Upper lobe of right lung (tissue), 1 donor: ENCODE results near the gene RNF121. TPM values are rescaled to one million over a fixed set of nuclear protein-coding genes. Genes with fewer than 3 reads are reported as not detected.
"Not testable (repeated sequence)": the region's sequence is repeated elsewhere in the genome, so short reads cannot be mapped to it uniquely, and the experiment has no call there.

ENCODE experiments used
- ATAC-seq: fragments of 200-7000 bp; cut with Tn5 transposase; one replicate; pipeline ENCODE4 v1.9.1; 2020; ENCODE audit warnings: mild to moderate bottlenecking, moderate library complexity
- DNase-seq: peaks from one replicate; pipeline ENCODE4 v3.0.0-alpha.2; 2020
- H3K27ac ChIP-seq: fragments of 200-600 bp; one replicate; pipeline ENCODE4 v1.8.0; 2022
- H3K27me3 ChIP-seq: fragments of 200-600 bp; one replicate; pipeline ENCODE4 v1.8.0; 2022; ENCODE audit warnings: mild to moderate bottlenecking
- H3K36me3 ChIP-seq: fragments of 200-600 bp; one replicate; pipeline ENCODE4 v1.8.0; 2022
- H3K4me1 ChIP-seq: fragments of 200-600 bp; one replicate; pipeline ENCODE4 v1.8.0; 2022
- H3K4me3 ChIP-seq: fragments of 200-600 bp; one replicate; pipeline ENCODE4 v1.8.0; 2022; ENCODE audit warnings: mild to moderate bottlenecking
- H3K9me3 ChIP-seq: fragments of 200-600 bp; one replicate; pipeline ENCODE4 v1.8.0; 2022
- CTCF ChIP-seq: fragments of 200-600 bp; IDR thresholded peaks from one replicate; pipeline ENCODE4 v1.8.0; 2022; ENCODE audit warnings: antibody characterized with exemption
- intact Hi-C: fragments of 100-400 bp; cut with DNase I; formaldehyde crosslinking; loops from one replicate; pipeline ENCODE4 v1.11.0; 2022
- long read RNA-seq: library from polyadenylated mRNA; unstranded; transcript quantifications from one replicate; pipeline ENCODE4 v2.0.0, GENCODE V29; 2021
- total RNA-seq: library from RNA; stranded (reverse); fragmentation: NEBNext Ultra II Directional; extraction: Animal tissue kit (Norgen Biotek cat#: 25700); gene quantifications from one replicate; pipeline ENCODE4 v1.2.1, GENCODE V29; 2021
- donor health status: DM: no; HTN: yes; CAD: no; lungs with severe emphysema.

Gene RNF121
- 26.8 TPM for total RNA-seq
- long read RNA-seq, transcript RNF121-201 (9 exons, 2,625 nt), result major isoform, 12 of 21 reads
- long read RNA-seq, partial matches to known transcripts, result 0 of 21 reads
- long read RNA-seq, other reads (novel, unspliced or antisense), result 5 of 21 reads

- Histone ChIP-seq H3K27me3 (no peaks in the 10 kb centered on the region), H3K36me3 (no peaks in the 10 kb centered on the region), H3K4me3 (peak within 1 kb of the TSS; percentile 68), H3K27ac (peak within 1 kb of the TSS; percentile 94), H3K9me3 (no peaks in the 10 kb centered on the region), H3K4me1 (peaks cover 30% of the 10 kb centered on the region)
- intact Hi-C loops, result no loop called here
- peak; percentile 99 for DNase-seq
- TF ChIP-seq CTCF, result no peak
- ATAC-seq, result peak; percentile 100
Observed at GRCh38 chr11:71928737-71929443, at the start of gene RNF121. RNF121 (plus strand) TSS chr11:71929046; CDS start chr11:71929062, 16 bp downstream.

- ATAC-seq, H3K27ac ChIP-seq, intact Hi-C loops: not testable (repeated sequence)
Observed at GRCh38 chr11:71885806-71886205, 43.0 kb upstream of the RNF121 start.

GRCh38 chr11:71888335-71889010 is 40.4 kb upstream of the RNF121 start:
- DNase-seq, H3K36me3 ChIP-seq, H3K4me1 ChIP-seq, H3K27me3 ChIP-seq, H3K27ac ChIP-seq, ATAC-seq, intact Hi-C loops, H3K4me3 ChIP-seq, H3K9me3 ChIP-seq: not testable (repeated sequence)

More at GRCh38 chr11:71885806-71886205, 43.0 kb upstream of the RNF121 start:
- DNase-seq, H3K4me3 ChIP-seq, H3K27me3 ChIP-seq, H3K9me3 ChIP-seq, H3K36me3 ChIP-seq, H3K4me1 ChIP-seq: not testable (repeated sequence)

GRCh38 chr11:71889181-71889872 is 39.5 kb upstream of the RNF121 start:
- H3K9me3 ChIP-seq, H3K4me1 ChIP-seq, H3K27me3 ChIP-seq, H3K27ac ChIP-seq, intact Hi-C loops, H3K4me3 ChIP-seq, ATAC-seq, DNase-seq, H3K36me3 ChIP-seq: not testable (repeated sequence)

- no peaks in the 10 kb centered on the region for H3K27me3 ChIP-seq
- ATAC-seq (no peak), DNase-seq (no peak)
- H3K27ac ChIP-seq, result no peak overlapping the region
- no peaks in the 10 kb centered on the region for H3K4me1 ChIP-seq
- no peaks in the 10 kb centered on the region for H3K36me3 ChIP-seq
- intact Hi-C loops, result no loop called here
- no peak for TF ChIP-seq CTCF
- no peaks in the 10 kb centered on the region for H3K9me3 ChIP-seq
- H3K4me3 ChIP-seq, result no peak overlapping the region
Observed at GRCh38 chr11:71895961-71896360, 32.9 kb upstream of the RNF121 start.

GRCh38 chr11:71901137-71901536 is 27.7 kb upstream of the RNF121 start:
- H3K4me3 ChIP-seq, ATAC-seq, H3K36me3 ChIP-seq, DNase-seq, intact Hi-C loops, H3K27me3 ChIP-seq, H3K27ac ChIP-seq, H3K4me1 ChIP-seq, H3K9me3 ChIP-seq: not testable (repeated sequence)

GRCh38 chr11:71908218-71908617 is 20.6 kb upstream of the RNF121 start:
- TF ChIP-seq CTCF, result no peak
- H3K4me1 ChIP-seq, result no peaks in the 10 kb centered on the region
- no peak overlapping the region for H3K4me3 ChIP-seq
- no peak for ATAC-seq
- no peak for DNase-seq
- intact Hi-C loops, result no loop called here
- H3K27me3 ChIP-seq, result no peaks in the 10 kb centered on the region
- peaks cover 11% of the 10 kb centered on the region for H3K36me3 ChIP-seq
- no peaks in the 10 kb centered on the region for H3K9me3 ChIP-seq
- no peak overlapping the region for H3K27ac ChIP-seq

GRCh38 chr11:71910775-71911174 is 18.1 kb upstream of the RNF121 start:
- H3K36me3 ChIP-seq, result peaks cover 26% of the 10 kb centered on the region
- intact Hi-C loops, H3K27me3 ChIP-seq, H3K27ac ChIP-seq, ATAC-seq, H3K4me3 ChIP-seq, H3K9me3 ChIP-seq, H3K4me1 ChIP-seq, DNase-seq: not testable (repeated sequence)

- H3K4me1 ChIP-seq, DNase-seq, H3K27ac ChIP-seq, ATAC-seq, H3K9me3 ChIP-seq, intact Hi-C loops, H3K27me3 ChIP-seq, H3K4me3 ChIP-seq: not testable (repeated sequence)
- peaks cover 33% of the 10 kb centered on the region for H3K36me3 ChIP-seq
Observed at GRCh38 chr11:71911321-71911985, 17.4 kb upstream of the RNF121 start.

- intact Hi-C loops, ATAC-seq, DNase-seq, H3K9me3 ChIP-seq, H3K27ac ChIP-seq, H3K27me3 ChIP-seq, H3K4me3 ChIP-seq, H3K4me1 ChIP-seq: not testable (repeated sequence)
- peaks cover 38% of the 10 kb centered on the region for H3K36me3 ChIP-seq
Observed at GRCh38 chr11:71911986-71912340, 16.9 kb upstream of the RNF121 start.
